NCI-H146 treated with DMSO at 0.1 percent for 48 hours (cell line): ENCODE results near the gene ZSWIM1.

Experiments
- DNase-seq: peaks from one replicate; lab custom pipeline; 2025; ENCODE audit not compliant: unreplicated experiment; lab: John Stamatoyannopoulos, UW

The ZSWIM1 gene

GRCh38 chr20:45880988-45881788 lies at the start of gene ZSWIM1:
TSS of gene ZSWIM1 (plus strand) at chr20:45881227. CDS start at chr20:45882593, 1,366 bp downstream.
- peak; percentile 97 for DNase-seq

- DNase-seq: no peak
Measured at GRCh38 chr20:45832619-45833018, 48.4 kb upstream of the ZSWIM1 start.

GRCh38 chr20:45833030-45833882 lies 47.8 kb upstream of the ZSWIM1 start, which contains the start of gene SNX21:
TSS of gene SNX21 (plus strand) at chr20:45833799. CDS start at chr20:45833920, 121 bp downstream.
- peak; percentile 66 for DNase-seq

GRCh38 chr20:45833883-45834796 lies 46.9 kb upstream of the ZSWIM1 start:
- peak; percentile 66 for DNase-seq

- DNase-seq: no peak
Measured at GRCh38 chr20:45834797-45835161, 46.2 kb upstream of the ZSWIM1 start.

- DNase-seq: no peak
Measured at GRCh38 chr20:45835329-45835765, 45.7 kb upstream of the ZSWIM1 start.

GRCh38 chr20:45835825-45836224 lies 45.2 kb upstream of the ZSWIM1 start:
- DNase-seq: no peak

- DNase-seq: no peak
Measured at GRCh38 chr20:45836841-45837240, 44.2 kb upstream of the ZSWIM1 start.

GRCh38 chr20:45840700-45841198 lies 40.3 kb upstream of the ZSWIM1 start:
- DNase-seq: no peak

- no peak for DNase-seq
Measured at GRCh38 chr20:45841407-45842129, 39.5 kb upstream of the ZSWIM1 start.

GRCh38 chr20:45842169-45842812 lies 38.7 kb upstream of the ZSWIM1 start:
- DNase-seq: no peak

- no peak for DNase-seq
Measured at GRCh38 chr20:45843506-45843905, 37.5 kb upstream of the ZSWIM1 start.

GRCh38 chr20:45845452-45845851 lies 35.6 kb upstream of the ZSWIM1 start:
- no peak for DNase-seq

GRCh38 chr20:45848421-45848820 lies 32.6 kb upstream of the ZSWIM1 start:
- no peak for DNase-seq

GRCh38 chr20:45848969-45849582 lies 32.0 kb upstream of the ZSWIM1 start:
- no peak for DNase-seq

GRCh38 chr20:45850238-45850637 lies 30.8 kb upstream of the ZSWIM1 start:
- DNase-seq: no peak

GRCh38 chr20:45850926-45851325 lies 30.1 kb upstream of the ZSWIM1 start:
- DNase-seq: no peak

- DNase-seq: no peak
Measured at GRCh38 chr20:45851501-45851900, 29.5 kb upstream of the ZSWIM1 start.

GRCh38 chr20:45852326-45852725 lies 28.7 kb upstream of the ZSWIM1 start:
- no peak for DNase-seq
